GM23338 (cell line): ENCODE results near the gene EIF3F. TPM values are rescaled to one million over a fixed set of nuclear protein-coding genes. Genes with fewer than 3 reads are reported as not detected.

ENCODE experiments used
- ATAC-seq: fragments of 200-7000 bp; cut with Tn5 transposase; 3 replicates; pipeline ENCODE4 v1.9.1; 2020
- DNase-seq: peaks from one replicate; pipeline ENCODE4 v3.0.0-alpha.2; 2015; ENCODE audit warnings: low spot score
- H2AFZ ChIP-seq: fragments of 200-600 bp; sonication (generic); 2 replicates; pipeline ENCODE4 v1.8.0; 2016; ENCODE audit warnings: antibody characterized with exemption, mild to moderate bottlenecking, moderate library complexity
- H3F3A ChIP-seq: fragments of 200-600 bp; sonication (generic); replicated peaks from 2 replicates; pipeline ENCODE4 v1.8.0; 2017; ENCODE audit warnings: antibody characterized with exemption, mixed run types, low read depth
- H3K27ac ChIP-seq: fragments of 200-600 bp; sonication (generic); 2 replicates; pipeline ENCODE4 v1.6.1; 2016; ENCODE audit warnings: low read depth
- H3K27me3 ChIP-seq: fragments of 200-600 bp; sonication (generic); 2 replicates; pipeline ENCODE4 v1.8.0; 2016; ENCODE audit warnings: mild to moderate bottlenecking, mixed run types, moderate library complexity; ENCODE audit not compliant: insufficient read depth
- H3K36me3 ChIP-seq: fragments of 200-600 bp; sonication (generic); 2 replicates; pipeline ENCODE4 v1.8.0; 2016; ENCODE audit warnings: mild to moderate bottlenecking; ENCODE audit not compliant: insufficient read depth
- H3K4me1 ChIP-seq: fragments of 200-600 bp; sonication (generic); 2 replicates; pipeline ENCODE4 v1.8.0; 2016; ENCODE audit warnings: mild to moderate bottlenecking, moderate library complexity; ENCODE audit not compliant: insufficient read depth
- H3K4me2 ChIP-seq: fragments of 200-600 bp; sonication (generic); 2 replicates; pipeline ENCODE4 v1.7.1; 2017; ENCODE audit warnings: mixed run types
- H3K4me3 ChIP-seq: fragments of 200-600 bp; sonication (generic); 2 replicates; pipeline ENCODE4 v1.6.1; 2016; ENCODE audit warnings: mixed run types
- H3K79me2 ChIP-seq: fragments of 200-600 bp; sonication (generic); replicated peaks from 2 replicates; pipeline ENCODE4 v1.8.0; 2017; ENCODE audit warnings: mild to moderate bottlenecking; ENCODE audit not compliant: insufficient read depth
- H3K9me2 ChIP-seq: fragments of 200-600 bp; sonication (generic); 2 replicates; pipeline ENCODE4 v1.8.0; 2017; ENCODE audit not compliant: insufficient read depth
- H4K20me1 ChIP-seq: fragments of 200-600 bp; sonication (generic); replicated peaks from 2 replicates; pipeline ENCODE4 v1.8.0; 2017; ENCODE audit warnings: mild to moderate bottlenecking; ENCODE audit not compliant: insufficient read depth
- H3K27ac Mint-ChIP-seq: 2 replicates; pipeline ENCODE4 v1.8.0; 2020; ENCODE audit warnings: inconsistent platforms, mild to moderate bottlenecking, moderate library complexity, mixed read lengths
- H3K27me3 Mint-ChIP-seq: 3 replicates; pipeline ENCODE4 v1.8.0; 2022; ENCODE audit warnings: low read depth, mild to moderate bottlenecking, moderate library complexity, mixed read lengths, inconsistent platforms; ENCODE audit not compliant: insufficient read depth, poor library complexity
- H3K36me3 Mint-ChIP-seq: 3 replicates; pipeline ENCODE4 v1.8.0; 2021; ENCODE audit warnings: low read depth, mild to moderate bottlenecking, inconsistent platforms, moderate library complexity, mixed read lengths
- H3K4me1 Mint-ChIP-seq: 3 replicates; pipeline ENCODE4 v1.8.0; 2020; ENCODE audit warnings: mild to moderate bottlenecking, inconsistent platforms, mixed read lengths
- H3K4me3 Mint-ChIP-seq: 3 replicates; pipeline ENCODE4 v1.8.0; 2021; ENCODE audit warnings: moderate library complexity, mild to moderate bottlenecking, inconsistent platforms, mixed read lengths
- H3K9me3 Mint-ChIP-seq: 3 replicates; pipeline ENCODE4 v1.8.0; 2020; ENCODE audit warnings: moderate library complexity, mild to moderate bottlenecking, inconsistent platforms, mixed read lengths
- CREB1 ChIP-seq: fragments of 250-450 bp; sonication (Bioruptor Pico); IDR thresholded peaks from 2 replicates; pipeline ENCODE4 v1.5.0; 2020; ENCODE audit warnings: low read depth, mild to moderate bottlenecking, moderate library complexity
- CTCF ChIP-seq, 2 experiments: fragments of 200-600 bp in 1 of 2; sonication (generic) in 1 of 2; conservative IDR thresholded peaks; 2 replicates each; pipeline versions ENCODE4 v1.5.1 to v1.6.1; 2016 to 2017; ENCODE audit warnings: antibody characterized with exemption in 2 of 2, low read depth in 2 of 2, mild to moderate bottlenecking in 2 of 2, moderate library complexity in 1 of 2
- ETS1 ChIP-seq: IDR thresholded peaks from 2 replicates; pipeline ENCODE4 v1.6.1; 2016; ENCODE audit warnings: antibody characterized with exemption
- EZH2 ChIP-seq: fragments of 200-600 bp; sonication (generic); IDR thresholded peaks from one replicate; pipeline ENCODE4 v1.8.0; 2017; ENCODE audit warnings: antibody characterized with exemption, mild to moderate bottlenecking, low read depth; ENCODE audit not compliant: unreplicated experiment
- EZH2phosphoT487 ChIP-seq: fragments of 200-600 bp; sonication (generic); IDR thresholded peaks from one replicate; pipeline ENCODE4 v1.8.1; 2018; ENCODE audit warnings: antibody characterized with exemption; ENCODE audit not compliant: unreplicated experiment
- JUNB ChIP-seq: IDR thresholded peaks from one replicate; pipeline ENCODE4 v1.6.1; 2016; ENCODE audit warnings: antibody characterized with exemption; ENCODE audit not compliant: unreplicated experiment
- NANOG ChIP-seq: IDR thresholded peaks from 2 replicates; pipeline ENCODE4 v1.6.1; 2016; ENCODE audit warnings: antibody characterized with exemption, borderline replicate concordance
- POLR2AphosphoS5 ChIP-seq: IDR thresholded peaks from 2 replicates; pipeline ENCODE4 v1.6.1; 2016; ENCODE audit warnings: antibody characterized with exemption, low read depth
- REST ChIP-seq: IDR thresholded peaks from one replicate; pipeline ENCODE4 v1.6.1; 2018; ENCODE audit warnings: antibody characterized with exemption; ENCODE audit not compliant: unreplicated experiment
- STAT1 ChIP-seq: IDR thresholded peaks from one replicate; pipeline ENCODE4 v1.6.1; 2016; ENCODE audit warnings: antibody characterized with exemption; ENCODE audit not compliant: unreplicated experiment
- ZNF114 ChIP-seq: fragments of 250-450 bp; sonication (Bioruptor Pico); IDR thresholded peaks from 2 replicates; pipeline ENCODE4 v1.5.0; 2020; ENCODE audit warnings: mild to moderate bottlenecking, moderate library complexity
- ZNF331 ChIP-seq: fragments of 250-450 bp; sonication (Bioruptor Pico); IDR thresholded peaks from 2 replicates; pipeline ENCODE4 v1.5.0; 2020; ENCODE audit warnings: low read depth, mild to moderate bottlenecking, moderate library complexity
- ZNF462 ChIP-seq: fragments of 250-450 bp; sonication (Bioruptor Pico); IDR thresholded peaks from 2 replicates; pipeline ENCODE4 v1.5.0; 2020; ENCODE audit warnings: mild to moderate bottlenecking, moderate library complexity
- polyA plus RNA-seq: library from polyadenylated mRNA; unstranded; fragments of >200 nt; fragmentation: Nextera tagmentation; extraction: Ambion mirVana; gene quantifications from 2 replicates; pipeline ENCODE4 v1.2.1, GENCODE V29; 2016
- total RNA-seq: library from RNA; depleted of rRNA; stranded (reverse); fragments of >200 nt; shearing (Covaris generic); gene quantifications from 2 replicates; pipeline ENCODE4 v1.2.3, GENCODE V29; 2014

EIF3F gene
- total and polyA plus RNA-seq, 2 experiments from 2014 or later: 237 to 555 TPM

- H3K27me3 Mint-ChIP-seq: peaks cover 53% of the 10 kb centered on the region
- H3F3A ChIP-seq: peaks cover 3% of the 10 kb centered on the region; the same call in 1 of the 2 replicates
Measured at GRCh38 chr11:8019314-8020243, 32.4 kb downstream of the EIF3F start.

More at GRCh38 chr11:8019314-8020243, 32.4 kb downstream of the EIF3F start:
- no peak for TF ChIP-seq ZNF114 (CRISPR knock-in tag)
- TF ChIP-seq EZH2: peak; percentile 74
- no peak for TF ChIP-seq ZNF462 (CRISPR knock-in tag)
- no peak for TF ChIP-seq CTCF (conservative IDR thresholded peaks at IDR 0.05; ENCODE audit: low read depth in 2 of 2)
- TF ChIP-seq NANOG: no peak
- TF ChIP-seq EZH2phosphoT487: peak; percentile 50
- no peak for TF ChIP-seq POLR2AphosphoS5
- no peak for TF ChIP-seq REST
- TF ChIP-seq ETS1: no peak
- no peak for TF ChIP-seq ZNF331
- TF ChIP-seq STAT1: no peak
- TF ChIP-seq CREB1 (CRISPR knock-in tag): no peak
- TF ChIP-seq JUNB: no peak
- H3K9me3 Mint-ChIP-seq: no peaks in the 10 kb centered on the region
- peak overlapping the region; percentile 98 for H2AFZ ChIP-seq
- no peak overlapping the region for H3K27ac Mint-ChIP-seq
- H3K36me3 Mint-ChIP-seq: no peaks in the 10 kb centered on the region; the same call in 2 of the 3 replicates
- H3K36me3 ChIP-seq: no peaks in the 10 kb centered on the region
- H3K4me1 ChIP-seq: peaks cover 37% of the 10 kb centered on the region
- H3K27me3 ChIP-seq: peaks cover 75% of the 10 kb centered on the region
- H3K4me2 ChIP-seq: peak overlapping the region; percentile 98
- no peaks in the 10 kb centered on the region for H3K9me2 ChIP-seq
- ATAC-seq: peak; percentile 33
- peak overlapping the region; percentile 64 for H3K4me3 Mint-ChIP-seq
- H3K27ac ChIP-seq: no peak overlapping the region
- no peaks in the 10 kb centered on the region for H4K20me1 ChIP-seq
- peaks cover 34% of the 10 kb centered on the region for H3K4me1 Mint-ChIP-seq
- no peaks in the 10 kb centered on the region for H3K79me2 ChIP-seq
- peak; percentile 35 for DNase-seq
- peak overlapping the region; percentile 81 for H3K4me3 ChIP-seq
